ENCODE results near the gene MGAT4C.

DNA sequence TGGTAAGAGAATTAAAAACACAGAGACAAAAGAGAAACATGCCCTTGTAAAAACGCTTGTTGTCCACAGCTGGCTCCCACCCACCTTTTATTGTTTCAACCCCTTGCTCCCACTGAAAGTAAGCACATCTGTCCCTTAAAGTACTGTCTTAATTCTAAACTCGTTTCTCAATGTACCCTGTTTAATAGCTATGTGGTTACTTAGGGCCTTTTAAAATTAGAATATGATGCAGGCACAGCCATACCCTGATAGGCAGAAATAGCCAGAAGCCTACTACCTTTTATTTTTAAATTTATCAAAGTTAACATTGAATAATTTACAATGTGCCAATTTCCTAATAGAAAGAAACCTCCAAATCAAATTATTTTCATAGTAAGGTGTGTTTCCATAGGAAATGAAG is 4.0 kb upstream of the MGAT4C start:
- TF ChIP-seq, protein P1, sequence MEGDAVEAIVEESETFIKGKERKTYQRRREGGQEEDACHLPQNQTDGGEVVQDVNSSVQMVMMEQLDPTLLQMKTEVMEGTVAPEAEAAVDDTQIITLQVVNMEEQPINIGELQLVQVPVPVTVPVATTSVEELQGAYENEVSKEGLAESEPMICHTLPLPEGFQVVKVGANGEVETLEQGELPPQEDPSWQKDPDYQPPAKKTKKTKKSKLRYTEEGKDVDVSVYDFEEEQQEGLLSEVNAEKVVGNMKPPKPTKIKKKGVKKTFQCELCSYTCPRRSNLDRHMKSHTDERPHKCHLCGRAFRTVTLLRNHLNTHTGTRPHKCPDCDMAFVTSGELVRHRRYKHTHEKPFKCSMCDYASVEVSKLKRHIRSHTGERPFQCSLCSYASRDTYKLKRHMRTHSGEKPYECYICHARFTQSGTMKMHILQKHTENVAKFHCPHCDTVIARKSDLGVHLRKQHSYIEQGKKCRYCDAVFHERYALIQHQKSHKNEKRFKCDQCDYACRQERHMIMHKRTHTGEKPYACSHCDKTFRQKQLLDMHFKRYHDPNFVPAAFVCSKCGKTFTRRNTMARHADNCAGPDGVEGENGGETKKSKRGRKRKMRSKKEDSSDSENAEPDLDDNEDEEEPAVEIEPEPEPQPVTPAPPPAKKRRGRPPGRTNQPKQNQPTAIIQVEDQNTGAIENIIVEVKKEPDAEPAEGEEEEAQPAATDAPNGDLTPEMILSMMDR (conservative IDR thresholded peaks at IDR 0.05): no peak
- no peak for TF ChIP-seq ZFX (IDR thresholded peaks at IDR 0.05)
